ENCODE data around the gene IGSF1. TPM values are rescaled to one million over a fixed set of nuclear protein-coding genes. Genes with fewer than 3 reads are reported as not detected.

IGSF1 gene
- total and polyA plus RNA-seq, 9 of the 15 experiments (the other 6 are each of a cell fraction or from before 2014, with no cell fraction given) = 0.33 to 1.5 (median 1.0) TPM

- Histone ChIP-seq H4K20me1 (replicated peaks; ENCODE audit: control insufficient read depth, insufficient read depth, low read length) (no peaks in the 10 kb centered on the region), H3K27ac (ENCODE audit: extremely low read depth, low read depth, low read length) (no peak overlapping the region), H3K79me2 (ENCODE audit: control insufficient read depth, insufficient read depth, low read length) (no peaks in the 10 kb centered on the region), H3K9me1 (ENCODE audit: control insufficient read depth, insufficient read depth, low read length) (no peaks in the 10 kb centered on the region), H3K4me2 (ENCODE audit: insufficient read depth, low read length) (no peak overlapping the region), H3K4me1 (replicated peaks in 1 of 2; ENCODE audit: control insufficient read depth in 2 of 2, insufficient read depth in 2 of 2, low read length in 2 of 2) (no peaks in the 10 kb centered on the region), H3K27me3 (ENCODE audit: control insufficient read depth in 2 of 2, insufficient read depth in 2 of 2, low read length in 2 of 2) (no peaks in the 10 kb centered on the region), H3K9me3 (replicated peaks; ENCODE audit: control insufficient read depth, insufficient read depth, low read depth, low read length) (no peaks in the 10 kb centered on the region), H3K9ac (ENCODE audit: insufficient read depth in 1 of 2, low read depth in 2 of 2, low read length in 2 of 2) (no peak overlapping the region), H2AFZ (ENCODE audit: low read depth, low read length) (no peak overlapping the region), H3K4me3 (no peak overlapping the region), H3K36me3 (ENCODE audit: control insufficient read depth, insufficient read depth, low read length) (no peaks in the 10 kb centered on the region)
- POLR2A ChIA-PET = no interaction called here
- intact Hi-C loops (cut with micrococcal nuclease) = no loop called here
- TF ChIP-seq BRCA1 (IDR thresholded peaks at IDR 0.05) (no peak), BRCA1 (CRISPR knock-in tag; IDR thresholded peaks at IDR 0.05) (no peak), TBP (optimal IDR thresholded peaks at IDR 0.05; ENCODE audit: low read depth, low read length) (no peak), NEUROD1 (IDR thresholded peaks at IDR 0.05; ENCODE audit: borderline replicate concordance, low read depth, low read length, partially characterized antibody) (no peak)
- no TSS peak for BruUV-seq (replicated peaks)
- WGBS (ENCODE audit: insufficient coverage, low coverage, missing lambda C conversion rate) = 52% methylated on average over 5 of the region's 5 CpGs
- ATAC-seq (no peak), FAIRE-seq (no peak), DNase-seq (ENCODE audit: extremely low read depth in 1 of 4, low spot score in 3 of 4) (no peak)
- in situ Hi-C loops (cut with MboI) = no loop called here
- CTCF ChIA-PET (ENCODE audit: low intra/inter-chr PET ratio) = no interaction called here
These were observed 16.1 kb downstream of the IGSF1 start for GRCh38 chrX:131273011-131273410.

- no peak overlapping the region for H3K4me3 ChIP-seq
- no peak overlapping the region for H3K4me2 ChIP-seq (ENCODE audit: insufficient read depth, low read length)
- H4K20me1 ChIP-seq (replicated peaks; ENCODE audit: control insufficient read depth, insufficient read depth, low read length) = no peaks in the 10 kb centered on the region
- intact Hi-C loops (cut with micrococcal nuclease) (no loop called here), in situ Hi-C loops (cut with MboI) (no loop called here)
- POLR2A ChIA-PET = no interaction called here
- no peak overlapping the region for H3K9ac ChIP-seq (ENCODE audit: insufficient read depth in 1 of 2, low read depth in 2 of 2, low read length in 2 of 2)
- no peaks in the 10 kb centered on the region for H3K9me3 ChIP-seq (replicated peaks; ENCODE audit: control insufficient read depth, insufficient read depth, low read depth, low read length)
- TF ChIP-seq SRSF9 (IDR thresholded peaks at IDR 0.05; ENCODE audit: borderline replicate concordance, low read depth, low read length) = no peak
- no peak for DNase-seq (ENCODE audit: extremely low read depth in 1 of 4, low spot score in 3 of 4)
- no peaks in the 10 kb centered on the region for H3K79me2 ChIP-seq (ENCODE audit: control insufficient read depth, insufficient read depth, low read length)
- WGBS (ENCODE audit: insufficient coverage, low coverage, missing lambda C conversion rate) = 5% methylated on average over 3 of the region's 3 CpGs
- H2AFZ ChIP-seq (ENCODE audit: low read depth, low read length) = no peak overlapping the region
- H3K27me3 ChIP-seq (ENCODE audit: control insufficient read depth in 2 of 2, insufficient read depth in 2 of 2, low read length in 2 of 2) = no peaks in the 10 kb centered on the region
- H3K9me1 ChIP-seq (ENCODE audit: control insufficient read depth, insufficient read depth, low read length) = no peaks in the 10 kb centered on the region
- CTCF ChIA-PET (ENCODE audit: low intra/inter-chr PET ratio) = no interaction called here
- no TSS peak for BruUV-seq (replicated peaks)
- H3K36me3 ChIP-seq (ENCODE audit: control insufficient read depth, insufficient read depth, low read length) = no peaks in the 10 kb centered on the region
- H3K27ac ChIP-seq (ENCODE audit: extremely low read depth, low read depth, low read length) = no peak overlapping the region
- FAIRE-seq = no peak
- H3K4me1 ChIP-seq (replicated peaks in 1 of 2; ENCODE audit: control insufficient read depth in 2 of 2, insufficient read depth in 2 of 2, low read length in 2 of 2) = no peaks in the 10 kb centered on the region
- no peak for ATAC-seq
These were observed 17.3 kb downstream of the IGSF1 start for GRCh38 chrX:131271826-131272225.

All from K562 (cell line).